GM21737 (cell line): Measurements from ENCODE around the gene SERP2.

Experiments
- ATAC-seq: cut with Tn5 transposase; IDR thresholded peaks from one replicate; pipeline ENCODE4 v1.9.1; 2021; ENCODE audit warnings: mild to moderate bottlenecking, moderate library complexity; ENCODE audit not compliant: unreplicated experiment

Gene SERP2

DNA sequence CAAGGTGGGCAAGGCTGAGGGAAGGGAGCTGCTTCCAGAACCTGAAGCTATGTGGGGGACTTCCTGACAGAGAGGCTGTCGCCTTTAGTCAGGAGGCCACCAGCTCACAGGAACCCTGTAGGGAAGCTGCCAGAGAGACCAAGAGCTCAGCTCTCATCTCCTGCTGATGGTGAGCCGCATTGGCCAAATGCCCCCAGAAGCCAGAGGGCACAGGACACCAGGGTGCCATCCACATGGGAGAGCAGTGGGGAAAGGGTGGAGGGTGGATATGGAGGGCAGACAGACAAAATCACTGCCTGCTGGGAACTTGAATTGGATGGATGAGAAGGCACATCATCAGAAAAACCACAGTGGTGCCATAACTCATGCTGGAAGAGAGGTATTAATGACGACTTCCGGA is 36.0 kb downstream of the SERP2 start:
- ATAC-seq, result no peak

DNA sequence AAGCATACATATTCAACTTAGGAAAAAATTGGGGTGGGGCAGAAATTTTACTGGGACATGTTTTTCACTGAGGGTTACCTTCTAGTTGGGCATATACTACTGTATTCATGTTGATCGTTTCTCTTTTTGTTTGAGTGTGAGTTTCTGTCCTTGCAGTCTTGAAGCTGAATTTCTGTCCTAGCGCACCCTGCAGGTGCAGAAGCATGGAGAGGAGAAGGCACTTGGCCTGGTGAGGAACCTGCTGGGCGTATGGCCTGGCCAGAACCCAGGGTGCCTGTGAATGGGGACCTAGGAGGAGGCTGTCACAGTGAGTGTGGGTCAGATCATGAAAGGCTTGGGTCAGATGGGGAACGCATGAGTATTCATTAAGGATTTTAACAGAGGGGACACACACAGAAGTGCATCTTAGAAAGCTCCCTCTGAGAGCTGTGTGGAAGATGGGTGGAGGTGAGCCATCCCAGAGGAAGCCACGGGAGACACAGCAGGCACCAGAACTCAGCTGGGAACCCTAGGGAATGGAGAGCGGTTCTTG is 36.8 kb downstream of the SERP2 start:
- ATAC-seq, result no peak

DNA sequence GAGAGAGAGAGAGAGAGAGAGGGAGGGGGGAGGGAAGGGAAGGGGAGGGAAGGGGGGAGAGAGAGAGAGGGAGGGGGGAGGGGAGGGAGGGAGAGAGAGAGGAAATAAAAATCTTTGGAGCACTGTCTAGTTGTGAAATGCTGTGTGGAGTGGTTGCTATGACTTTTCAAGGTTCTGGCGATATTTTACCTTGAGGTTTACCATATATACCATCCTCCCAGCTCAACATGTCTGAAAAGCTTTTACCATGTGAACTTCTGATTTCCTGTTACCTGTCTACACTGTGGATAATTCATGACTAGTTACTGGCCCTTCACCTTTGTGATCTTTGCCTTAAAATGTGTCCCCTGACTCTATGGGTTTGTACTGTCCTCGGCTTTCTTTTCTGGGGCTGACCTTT is 38.2 kb downstream of the SERP2 start:
- no peak for ATAC-seq

DNA sequence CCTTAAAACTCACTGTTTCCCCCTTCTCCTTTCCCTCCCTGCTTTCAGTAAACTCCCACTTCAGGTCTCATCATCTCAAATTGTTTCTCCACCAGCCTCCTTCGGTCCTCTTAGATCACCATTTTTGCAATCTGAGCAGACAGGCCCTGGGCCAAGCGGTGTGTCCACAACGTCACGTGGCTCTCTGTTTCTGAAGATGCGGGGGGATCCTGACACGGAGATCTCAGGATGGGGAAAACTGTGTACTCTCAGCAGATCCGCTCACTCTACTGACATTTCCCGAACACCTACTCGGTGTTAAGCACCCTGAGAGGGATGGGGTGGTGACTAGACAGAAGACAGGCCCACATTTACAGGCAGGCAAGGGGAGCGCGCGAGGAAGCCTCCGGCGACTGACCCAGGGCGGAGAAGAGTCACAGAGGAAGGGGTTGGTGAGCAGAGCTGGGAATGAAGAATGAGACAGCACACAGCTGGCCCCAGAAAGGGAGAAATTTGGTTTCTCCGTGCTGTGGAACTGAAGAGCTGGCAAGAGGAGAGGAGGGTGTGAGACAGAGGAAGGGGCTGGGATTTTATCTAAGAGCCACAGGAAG is 38.8 kb downstream of the SERP2 start:
- no peak for ATAC-seq

DNA sequence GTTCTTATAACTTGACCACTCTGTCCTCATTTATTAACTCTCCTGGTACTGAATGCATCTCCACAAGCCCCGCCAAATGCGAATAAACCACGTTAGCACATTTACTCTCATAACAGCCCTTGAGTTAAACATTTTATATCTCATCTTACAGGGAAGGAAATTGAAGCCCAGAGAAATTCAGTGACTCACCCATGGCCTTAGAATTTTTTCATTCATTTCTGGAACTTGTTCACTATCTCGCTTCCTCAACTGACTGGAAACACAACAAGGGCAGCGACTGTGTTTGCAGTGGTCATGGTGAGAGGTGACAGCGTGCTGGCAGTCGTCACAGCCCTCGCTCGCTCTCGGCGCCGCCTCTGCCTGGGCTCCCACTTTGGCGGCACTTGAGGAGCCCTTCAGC is 39.5 kb downstream of the SERP2 start:
- no peak for ATAC-seq

DNA sequence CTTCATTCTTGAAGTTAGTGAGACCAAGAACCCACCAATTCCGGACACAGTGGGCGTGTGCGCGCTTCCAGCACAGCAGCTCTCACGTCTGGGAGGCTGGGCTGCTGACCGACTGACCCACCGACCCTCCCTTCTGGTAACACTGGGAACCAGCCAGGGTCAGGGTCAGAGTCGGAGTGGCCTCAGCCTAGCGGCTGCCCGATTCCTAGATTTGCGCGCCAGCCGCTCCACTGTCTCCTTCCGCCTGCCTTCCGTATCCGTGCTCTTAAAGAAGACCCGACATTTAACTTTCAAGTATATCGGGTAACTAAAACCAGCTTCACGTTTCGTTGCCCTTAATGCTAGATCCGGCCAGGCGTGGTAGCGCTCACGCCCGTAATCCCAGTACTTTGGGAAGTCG is 41.1 kb downstream of the SERP2 start:
- ATAC-seq, result no peak

DNA sequence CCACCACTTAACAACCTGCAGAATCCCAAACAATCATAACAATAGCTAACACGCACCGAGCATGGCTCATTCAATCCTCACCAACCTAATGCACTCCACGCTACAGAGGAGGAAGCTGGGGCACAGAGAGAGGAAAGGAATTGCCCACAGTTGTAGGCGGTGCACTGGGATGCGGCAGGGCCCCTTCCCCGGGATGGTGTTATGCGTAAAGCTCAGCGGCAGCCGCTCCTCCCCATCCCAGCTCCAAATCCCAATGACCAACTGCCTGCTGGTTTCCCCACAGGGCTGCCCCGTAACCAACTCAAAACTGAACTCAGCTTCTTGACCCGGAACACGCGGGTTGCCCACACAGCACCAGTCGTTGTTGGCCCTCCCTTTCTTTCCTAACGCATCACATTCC is 42.2 kb downstream of the SERP2 start:
- ATAC-seq, result no peak

DNA sequence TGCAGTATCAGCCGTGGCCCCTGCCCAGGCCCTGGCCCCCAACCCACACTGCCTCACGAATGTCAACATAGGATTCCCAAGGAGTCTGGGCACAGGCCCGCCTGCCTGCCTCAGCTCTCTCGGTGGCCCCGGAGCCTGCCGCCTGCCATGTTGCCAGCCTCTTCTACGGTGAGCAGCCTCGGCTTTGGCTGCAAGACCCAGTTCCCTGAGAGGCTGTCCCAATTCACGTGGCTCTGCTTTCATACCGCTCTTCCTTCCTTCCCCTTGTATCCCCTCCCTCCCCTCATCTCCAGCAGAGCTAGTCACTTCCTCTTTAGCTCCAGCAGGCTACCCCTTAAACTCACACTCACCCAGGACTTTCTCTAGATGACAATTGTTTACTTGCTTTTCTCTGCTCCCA is 42.7 kb downstream of the SERP2 start:
- ATAC-seq, result no peak

DNA sequence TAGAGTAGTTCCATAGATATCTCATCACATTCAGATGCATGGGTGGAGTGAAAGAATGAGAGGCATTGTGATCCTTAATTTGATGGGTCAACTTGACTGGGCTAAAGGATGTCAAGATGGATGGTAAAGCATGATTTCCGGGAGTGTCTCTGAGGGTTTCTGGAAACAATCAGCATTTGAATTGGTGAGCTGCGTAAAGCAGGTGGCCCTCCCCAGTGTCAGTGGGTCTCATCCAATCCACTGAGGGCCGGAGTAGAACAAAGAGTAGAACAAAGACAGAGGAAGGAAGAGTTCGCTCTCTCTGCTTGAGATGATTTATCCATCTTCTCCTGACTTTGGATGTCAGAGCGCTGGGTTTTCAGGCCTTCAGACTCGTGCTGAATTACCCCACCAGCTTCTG is 43.1 kb downstream of the SERP2 start:
- no peak for ATAC-seq

DNA sequence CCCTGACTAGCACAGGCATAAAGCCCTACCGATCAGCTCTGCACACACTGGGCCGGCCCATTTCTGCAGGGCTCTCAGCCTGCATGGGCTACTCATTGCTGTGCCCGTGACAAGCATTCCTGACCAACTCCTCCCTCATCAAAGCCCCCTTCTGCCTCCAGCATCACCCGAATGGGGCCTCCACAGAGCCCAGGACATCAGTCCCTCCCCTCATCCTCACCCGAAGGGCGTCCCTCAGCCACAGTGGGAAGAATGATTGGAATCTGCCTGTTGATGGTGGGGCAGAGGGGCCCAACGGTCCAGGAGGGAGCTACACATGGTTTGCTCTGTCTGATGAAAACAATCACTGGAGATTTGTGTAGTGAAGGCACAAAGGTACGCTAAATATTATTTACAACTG is 43.8 kb downstream of the SERP2 start:
- ATAC-seq, result no peak

DNA sequence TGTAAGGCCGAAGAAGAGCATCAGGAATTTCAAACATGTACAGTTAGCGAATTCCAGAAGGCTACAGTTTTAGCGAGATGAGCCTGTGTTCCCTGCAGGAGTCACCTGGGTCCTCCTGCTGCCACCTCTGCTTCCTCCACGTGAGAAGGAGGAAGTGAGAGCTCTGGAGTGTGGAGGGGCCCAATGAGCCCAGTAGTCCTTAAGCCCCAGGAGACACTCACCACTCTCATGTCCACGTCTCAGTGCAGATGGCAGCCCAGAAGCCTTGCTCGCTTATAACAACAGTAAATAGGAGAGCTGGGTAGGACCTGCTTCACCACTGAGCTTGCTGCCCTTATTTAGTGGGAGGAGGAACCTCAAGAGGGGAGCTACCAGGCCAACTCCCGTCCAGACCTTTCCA is 44.3 kb downstream of the SERP2 start:
- ATAC-seq, result no peak

DNA sequence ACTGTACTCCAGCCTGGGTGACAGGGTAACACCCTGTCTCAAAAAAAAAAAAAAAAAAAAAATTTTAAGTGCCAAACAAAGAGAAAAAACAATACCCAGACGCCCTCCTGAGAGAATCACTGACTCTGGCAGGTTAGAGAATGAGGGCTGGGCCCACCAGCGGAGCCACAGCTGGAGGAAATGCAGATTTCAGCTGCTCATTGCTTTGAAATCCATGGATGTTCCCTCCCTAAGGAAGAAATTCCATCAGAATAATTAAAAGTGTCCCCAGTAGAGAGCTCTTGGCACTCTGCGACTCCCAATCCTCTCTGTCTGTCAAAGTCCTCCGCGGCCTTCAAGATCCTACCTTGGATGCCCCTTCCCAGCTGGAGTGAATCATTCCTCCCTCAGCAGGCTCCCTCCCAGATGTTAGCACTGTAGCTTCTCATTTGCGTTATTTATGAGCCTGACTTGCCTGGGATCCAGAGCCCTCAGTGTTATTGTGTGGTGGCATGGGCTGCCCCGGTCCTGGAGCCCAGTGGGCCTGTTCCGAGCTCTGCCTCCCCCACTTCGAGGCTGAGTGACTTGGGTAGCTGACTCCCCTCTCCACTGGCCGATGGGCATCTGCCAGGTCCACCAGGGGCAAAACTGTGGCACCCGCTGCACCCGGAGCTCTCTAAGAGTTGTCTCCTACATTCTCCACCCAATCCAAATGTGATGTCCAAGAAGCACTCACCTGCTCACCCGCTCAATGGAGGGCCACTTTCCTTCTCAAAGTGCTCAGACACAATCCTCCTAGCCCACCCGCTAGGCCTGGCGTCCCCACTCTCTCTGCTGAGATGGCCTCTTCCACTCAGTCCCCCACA is 47.0 kb downstream of the SERP2 start:
- ATAC-seq, result no peak

DNA sequence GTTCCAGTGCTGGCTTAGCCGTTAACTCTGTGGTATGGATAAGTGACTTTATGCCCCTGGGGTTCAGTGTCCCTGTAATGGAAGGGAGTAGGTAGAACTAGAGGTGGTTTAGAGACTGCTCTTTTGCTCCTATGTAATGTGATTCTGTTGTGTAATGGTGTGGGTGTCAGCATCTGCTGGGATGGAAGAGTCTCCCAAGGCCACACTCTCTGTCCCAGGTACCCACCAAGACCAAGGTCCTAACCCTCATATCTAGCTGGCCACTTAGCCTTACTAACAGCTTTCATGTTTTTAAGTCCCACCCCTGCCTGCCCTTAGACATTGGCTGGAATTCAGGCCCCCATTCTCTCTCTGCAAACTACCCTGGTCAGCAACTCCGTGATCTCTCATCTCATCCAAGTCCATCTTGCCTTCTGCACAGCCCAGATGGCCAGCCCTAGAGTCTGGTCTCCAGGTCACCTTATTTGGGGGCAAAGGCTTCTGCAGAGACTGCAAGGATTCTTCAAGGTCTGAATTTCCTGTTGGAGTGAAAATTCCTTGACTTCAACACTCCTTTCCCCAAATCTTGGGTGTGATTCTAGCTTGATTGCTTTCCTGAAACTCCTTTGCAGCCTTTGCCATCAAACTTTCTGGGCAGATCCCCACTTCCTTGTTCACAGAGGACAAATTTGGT is 48.4 kb downstream of the SERP2 start:
- ATAC-seq, result no peak

DNA sequence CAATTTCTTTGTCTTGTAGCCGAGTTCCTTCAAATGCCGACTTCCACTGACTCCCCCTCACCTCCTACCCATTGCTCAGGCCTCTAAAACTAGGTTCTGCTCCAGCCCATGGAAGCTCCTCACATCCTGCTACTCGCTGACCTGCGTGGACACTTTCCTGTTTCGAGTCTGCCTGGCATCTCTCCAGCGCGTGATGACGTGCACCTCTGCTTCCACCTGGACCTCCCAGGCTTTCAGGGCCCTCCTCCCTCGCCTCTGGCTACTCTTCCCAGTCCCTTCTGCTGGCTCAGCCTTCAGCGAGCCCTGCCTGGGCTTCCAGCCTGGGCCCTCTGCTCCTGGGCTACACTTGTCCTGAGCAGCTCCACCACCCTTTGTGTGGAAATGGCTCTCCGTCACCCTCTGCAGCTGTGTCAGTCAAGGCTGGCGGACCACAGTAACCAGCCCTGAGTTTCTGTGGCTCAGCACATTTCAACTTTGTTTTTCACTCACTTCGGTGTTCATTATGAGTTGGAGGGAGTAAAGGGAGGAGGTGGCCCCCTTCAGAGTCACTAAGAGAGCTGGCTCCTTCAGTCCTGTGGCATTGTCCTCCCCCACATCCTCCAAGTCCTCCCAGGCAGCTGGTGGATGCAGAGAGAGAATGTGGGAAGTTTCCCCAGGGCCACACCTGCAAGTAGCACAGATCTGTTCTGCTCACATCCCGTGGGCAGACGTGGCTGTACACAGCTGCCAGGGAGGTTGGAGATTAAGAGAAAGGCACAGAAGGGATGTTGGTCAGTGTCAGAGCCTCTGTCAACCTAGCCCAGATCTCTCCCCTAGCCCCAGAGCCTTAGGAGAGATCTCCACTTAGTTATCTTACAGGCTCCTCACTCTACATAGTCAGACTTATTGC is 49.4 kb downstream of the SERP2 start:
- ATAC-seq, result no peak

DNA sequence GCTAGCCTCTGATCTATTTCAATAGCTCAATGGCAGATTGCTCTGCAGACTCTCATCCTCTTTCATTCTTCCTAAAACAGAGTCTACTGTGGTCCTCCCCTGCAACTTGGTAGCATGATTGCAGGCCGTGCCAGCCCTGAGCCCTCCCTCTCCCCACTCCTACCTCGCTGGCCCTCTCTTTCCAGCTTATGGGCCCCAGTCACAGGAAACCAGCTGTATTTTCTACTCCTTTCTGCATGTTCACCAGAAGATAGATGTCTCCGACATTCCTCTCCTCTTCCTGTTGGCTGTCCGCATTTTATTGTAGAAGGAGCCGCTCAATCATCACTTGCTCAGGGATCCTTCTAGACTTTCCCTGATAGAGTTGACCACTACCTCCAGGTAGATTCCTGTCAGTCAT is 50.2 kb downstream of the SERP2 start:
- ATAC-seq, result no peak

DNA sequence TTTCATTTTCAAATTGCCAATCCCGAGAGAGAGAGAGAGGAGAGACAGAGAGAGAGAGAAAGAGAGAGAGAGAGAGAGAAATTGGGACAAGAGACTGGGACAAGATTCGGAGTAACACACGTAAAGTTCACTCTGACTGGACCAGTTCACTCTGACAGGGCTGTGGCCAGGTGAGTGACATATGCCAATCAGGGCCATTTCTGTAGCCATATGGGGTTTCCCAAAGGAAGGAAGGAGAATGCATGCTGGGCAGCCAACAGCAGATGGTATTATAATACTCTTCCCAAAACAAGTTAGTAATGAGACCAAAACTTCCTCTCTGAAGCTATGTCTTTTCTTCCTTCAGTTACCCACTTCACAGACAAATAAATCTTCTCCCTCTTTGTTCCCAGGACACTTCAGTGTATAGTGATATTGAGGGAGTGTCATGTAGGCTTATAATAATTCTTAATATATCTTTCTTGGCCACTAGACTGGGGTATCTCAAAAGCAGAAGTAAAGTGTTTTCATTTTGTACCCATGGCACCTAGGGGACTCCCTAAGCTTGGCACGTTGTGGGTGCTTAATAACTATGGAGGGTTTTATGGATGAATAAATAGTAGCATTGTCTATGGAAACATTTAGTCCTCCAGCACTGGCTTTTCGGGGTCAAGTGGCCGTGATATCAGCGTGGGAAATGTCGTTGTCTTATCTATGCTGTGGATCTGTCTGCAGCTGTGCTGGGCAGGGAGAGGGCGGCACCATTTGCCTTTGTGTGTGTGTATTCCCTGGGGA is 51.6 kb downstream of the SERP2 start:
- ATAC-seq, result no peak

DNA sequence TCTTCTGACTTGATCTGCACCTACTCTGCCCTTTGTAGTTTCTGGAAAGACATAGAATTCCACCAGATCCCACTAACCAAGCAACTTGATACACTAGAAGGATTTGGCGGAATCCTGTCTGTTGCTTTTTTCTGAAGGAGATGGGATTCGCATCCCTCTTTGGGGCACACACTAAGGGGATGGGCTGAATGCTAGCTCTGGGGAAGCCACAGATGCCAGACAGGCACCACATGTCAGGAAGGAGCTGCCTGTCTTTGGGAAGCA is 52.1 kb downstream of the SERP2 start:
- no peak for ATAC-seq

DNA sequence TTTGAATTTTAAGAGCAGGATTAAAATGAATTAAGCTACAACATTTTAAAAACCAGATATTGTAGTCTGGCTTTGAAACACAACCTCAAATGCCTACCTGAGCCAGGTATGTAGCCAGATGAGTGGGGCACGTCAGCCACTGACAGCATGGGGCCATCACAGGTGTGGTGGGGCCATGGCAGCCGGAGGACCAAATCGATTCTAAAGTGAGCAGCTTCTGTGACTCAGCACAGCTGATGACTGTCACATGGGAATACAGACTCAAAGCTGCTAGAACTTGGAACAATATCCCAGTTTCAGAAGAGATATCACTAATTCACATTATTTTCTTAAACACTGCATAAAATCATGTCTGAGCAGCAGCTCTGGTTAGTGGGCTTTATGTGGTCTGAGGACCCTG is 52.8 kb downstream of the SERP2 start:
- ATAC-seq, result no peak

DNA sequence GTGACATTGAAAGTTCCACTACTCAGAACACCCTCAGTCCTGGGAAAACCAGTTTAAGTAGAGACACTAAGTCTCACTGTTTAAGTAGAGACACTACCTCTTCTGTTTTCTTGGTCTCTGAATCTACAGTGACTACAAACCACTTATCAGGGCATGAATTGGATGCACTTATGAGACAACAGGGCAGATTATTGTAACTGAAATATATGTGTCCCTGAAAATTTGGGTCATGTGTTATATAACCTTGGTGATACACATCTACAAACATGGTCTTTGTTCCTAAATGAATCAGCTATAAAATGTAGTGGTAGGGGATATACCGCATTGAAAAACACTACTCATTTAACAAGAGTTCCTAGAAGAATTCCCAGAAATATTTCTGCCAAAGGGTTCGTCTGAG is 55.7 kb downstream of the SERP2 start:
- no peak for ATAC-seq

DNA sequence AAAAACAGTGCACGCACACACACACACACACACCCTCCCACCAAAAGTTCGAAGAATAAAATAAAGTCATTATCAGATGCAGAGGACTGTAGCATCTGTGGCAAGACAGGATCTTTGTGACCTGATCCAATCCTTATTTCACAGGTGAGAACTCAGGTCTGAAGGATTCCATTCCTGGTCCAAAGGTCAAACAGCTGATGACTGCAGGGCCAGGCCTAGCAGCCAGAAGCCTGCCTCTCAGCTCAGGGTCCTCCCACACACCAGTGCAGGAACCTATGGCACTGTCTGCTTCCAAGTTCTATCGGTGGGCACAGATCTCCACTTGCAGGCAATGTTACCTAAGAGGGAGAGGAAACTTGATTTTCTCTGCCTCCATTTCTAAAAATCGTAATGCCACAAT is 57.5 kb downstream of the SERP2 start:
- no peak for ATAC-seq

DNA sequence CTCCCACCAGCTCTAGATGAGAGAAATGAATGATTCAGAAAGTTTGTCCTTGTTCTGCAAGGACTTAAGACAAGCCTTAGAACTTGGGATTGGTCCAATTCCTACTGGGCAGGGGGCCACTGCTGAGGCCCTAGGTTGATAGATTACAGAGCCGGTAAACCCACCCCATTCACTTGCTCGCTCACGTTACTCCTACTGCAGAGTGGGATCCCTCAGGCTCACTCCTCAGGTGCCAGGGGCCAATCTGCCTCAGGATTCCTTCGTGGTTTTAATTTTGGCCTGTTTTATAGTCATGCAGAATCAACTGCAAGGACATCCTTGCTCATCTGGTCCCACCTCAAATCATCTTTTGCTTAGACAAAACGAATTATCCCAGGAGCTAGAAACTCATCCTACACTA is 59.0 kb downstream of the SERP2 start:
- no peak for ATAC-seq
